C4-2B (cell line): Measurements from ENCODE around the gene PATL1.

ENCODE experiments used
- ZFX ChIP-seq: fragments of 450-650 bp; IDR thresholded peaks from 2 replicates; pipeline ENCODE4 v1.6.1; 2017
- TF ChIP-seq, protein P1 (sequence below): fragments of 450-650 bp; conservative IDR thresholded peaks from 2 replicates; pipeline ENCODE4 v1.5.1; 2017; ENCODE audit warnings: mild to moderate bottlenecking

DNA sequence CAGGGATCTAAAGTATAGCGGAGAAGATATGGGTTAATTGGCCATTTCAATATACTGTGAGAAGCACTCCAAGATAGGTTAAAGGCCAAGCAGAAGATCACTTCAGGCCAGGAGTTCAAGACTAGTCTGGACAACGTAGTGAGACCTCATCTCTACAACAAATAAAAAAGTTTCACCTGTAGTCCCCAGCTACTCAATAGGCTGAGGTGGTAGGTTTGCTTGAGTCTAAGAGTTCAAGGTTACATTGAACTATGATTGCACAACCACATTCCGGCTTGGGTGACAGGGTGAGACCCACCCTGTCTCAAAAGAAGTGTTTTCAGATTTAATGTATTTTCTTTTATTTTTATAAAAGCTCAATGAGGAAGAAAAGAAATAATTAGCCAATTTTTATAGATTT, 25.4 kb downstream of the PATL1 start:
- TF ChIP-seq, protein P1, sequence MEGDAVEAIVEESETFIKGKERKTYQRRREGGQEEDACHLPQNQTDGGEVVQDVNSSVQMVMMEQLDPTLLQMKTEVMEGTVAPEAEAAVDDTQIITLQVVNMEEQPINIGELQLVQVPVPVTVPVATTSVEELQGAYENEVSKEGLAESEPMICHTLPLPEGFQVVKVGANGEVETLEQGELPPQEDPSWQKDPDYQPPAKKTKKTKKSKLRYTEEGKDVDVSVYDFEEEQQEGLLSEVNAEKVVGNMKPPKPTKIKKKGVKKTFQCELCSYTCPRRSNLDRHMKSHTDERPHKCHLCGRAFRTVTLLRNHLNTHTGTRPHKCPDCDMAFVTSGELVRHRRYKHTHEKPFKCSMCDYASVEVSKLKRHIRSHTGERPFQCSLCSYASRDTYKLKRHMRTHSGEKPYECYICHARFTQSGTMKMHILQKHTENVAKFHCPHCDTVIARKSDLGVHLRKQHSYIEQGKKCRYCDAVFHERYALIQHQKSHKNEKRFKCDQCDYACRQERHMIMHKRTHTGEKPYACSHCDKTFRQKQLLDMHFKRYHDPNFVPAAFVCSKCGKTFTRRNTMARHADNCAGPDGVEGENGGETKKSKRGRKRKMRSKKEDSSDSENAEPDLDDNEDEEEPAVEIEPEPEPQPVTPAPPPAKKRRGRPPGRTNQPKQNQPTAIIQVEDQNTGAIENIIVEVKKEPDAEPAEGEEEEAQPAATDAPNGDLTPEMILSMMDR, result no peak
- no peak for TF ChIP-seq ZFX
